K562 (cell line): ENCODE results near the gene PXN. TPM values are rescaled to one million over a fixed set of nuclear protein-coding genes. Genes with fewer than 3 reads are reported as not detected.

Source experiments
- EP400 ChIP-seq: fragments of 450-650 bp; IDR thresholded peaks from 2 replicates; pipeline ENCODE4 v1.6.1; 2017; ENCODE audit warnings: antibody characterized with exemption, mild to moderate bottlenecking, moderate library complexity
- KDM5B ChIP-seq: fragments of 200-600 bp; sonication (generic); IDR thresholded peaks from 2 replicates; pipeline ENCODE4 v1.6.1; 2012; ENCODE audit warnings: low read depth, mild to moderate bottlenecking, moderate library complexity, low read length, control low read depth, inconsistent platforms; ENCODE audit not compliant: insufficient replicate concordance
- MAFF ChIP-seq: IDR thresholded peaks from 2 replicates; pipeline ENCODE4 v1.6.1; 2012; ENCODE audit warnings: low read length, improper control_type of control experiment
- MAFG ChIP-seq: fragments of 450-650 bp; conservative IDR thresholded peaks from 2 replicates; pipeline ENCODE4 v1.6.1; 2016; ENCODE audit warnings: missing genetic modification characterization, missing compliant biosample characterization
- MTF1 ChIP-seq: fragments of 250-450 bp; sonication (Bioruptor Pico); IDR thresholded peaks from 2 replicates; pipeline ENCODE4 v1.9.0; 2021; ENCODE audit warnings: moderate library complexity, mild to moderate bottlenecking, inconsistent platforms, borderline replicate concordance
- NFATC3 ChIP-seq: fragments of 450-650 bp; IDR thresholded peaks from 2 replicates; pipeline ENCODE4 v1.6.1; 2017; ENCODE audit warnings: mild to moderate bottlenecking
- NFIC ChIP-seq: fragments of 450-650 bp; IDR thresholded peaks from 2 replicates; pipeline ENCODE4 v1.6.1; 2017; ENCODE audit warnings: mild to moderate bottlenecking, inconsistent platforms
- NFRKB ChIP-seq: fragments of 450-650 bp; IDR thresholded peaks from 2 replicates; pipeline ENCODE4 v1.6.1; 2016; ENCODE audit warnings: low read depth
- RBBP5 ChIP-seq: fragments of 200-600 bp; sonication (generic); IDR thresholded peaks from 2 replicates; pipeline ENCODE4 v1.6.1; 2012; ENCODE audit warnings: borderline replicate concordance, mild to moderate bottlenecking, low read length, control low read depth, inconsistent platforms; ENCODE audit not compliant: insufficient read depth, poor library complexity, severe bottlenecking
- SMAD1 ChIP-seq: fragments of 150-350 bp; IDR thresholded peaks from 2 replicates; pipeline ENCODE4 v1.6.1; 2014; ENCODE audit warnings: low read length, low read depth; ENCODE audit not compliant: partially characterized antibody
- TEAD4 ChIP-seq, 2 experiments: sonication (generic) in 1 of 2; formaldehyde crosslinking in 1 of 2; IDR thresholded peaks; 2 replicates each; pipeline versions ENCODE4 v1.6.1 to v1.8.0; 2012 to 2022; ENCODE audit warnings: borderline replicate concordance in 1 of 2, inconsistent platforms in 1 of 2, low read length in 1 of 2, mild to moderate bottlenecking in 1 of 2, missing genetic modification reagents in 1 of 2
- ZNF347 ChIP-seq: fragments of 450-650 bp; formaldehyde crosslinking; IDR thresholded peaks from 2 replicates; pipeline ENCODE4 v1.4.0; 2020; ENCODE audit warnings: low read depth, mild to moderate bottlenecking, moderate library complexity
- polyA plus RNA-seq, 8 experiments: library from polyadenylated mRNA; depleted of rRNA in 4 of 8; stranded (reverse) in 5 of 8; unstranded in 3 of 8; fragments of >200 nt; fragmentation: Nextera tagmentation in 2 of 8; fragmentation: Illumina TruSeq in 1 of 8; extraction: Ambion mirVana in 2 of 8; extraction: Trizol in 1 of 8; gene quantifications; 2 replicates each; pipeline versions ENCODE4 v1.2.1 to v1.2.3, GENCODE V29; 2011 to 2014; ENCODE audit warnings: inconsistent platforms in 1 of 8, missing spikeins in 1 of 8
- total RNA-seq, 7 experiments: library from RNA; depleted of rRNA in 6 of 7; stranded (reverse); fragments of >200 nt in 6 of 7; fragmentation: Illumina TruSeq in 2 of 7; extraction: Trizol in 2 of 7; gene quantifications; 2 replicates each; pipeline versions ENCODE4 v1.2.1 to v1.2.3, GENCODE V29; 2011 to 2021; ENCODE audit warnings: low replicate concordance in 1 of 7
- TF ChIP-seq, protein P1 (sequence below), 3 experiments: fragments of 200-800 bp in 1 of 3; sonication (Bioruptor generic) in 1 of 3; sonication (generic) in 1 of 3; formaldehyde crosslinking in 1 of 3; IDR thresholded peaks; 2 replicates each; pipeline versions ENCODE4 v1.6.1 to v1.8.0; 2016 to 2022; ENCODE audit warnings: mild to moderate bottlenecking in 2 of 3, missing compliant biosample characterization in 2 of 3, missing genetic modification characterization in 2 of 3, missing genetic modification reagents in 1 of 3
- TF ChIP-seq, protein P2 (sequence below): sonication (generic); formaldehyde crosslinking; IDR thresholded peaks from 2 replicates; pipeline ENCODE4 v1.8.0; 2023; ENCODE audit warnings: mild to moderate bottlenecking, missing genetic modification reagents
- TF ChIP-seq, protein P3 (sequence below): sonication (generic); formaldehyde crosslinking; IDR thresholded peaks from 2 replicates; pipeline ENCODE4 v1.5.0; 2020; ENCODE audit warnings: missing genetic modification reagents
- TF ChIP-seq, protein P4 (sequence below): fragments of 250-450 bp; sonication (Bioruptor Pico); IDR thresholded peaks from 2 replicates; pipeline ENCODE4 v1.5.0; 2020; ENCODE audit warnings: mild to moderate bottlenecking
- TF ChIP-seq, protein P5 (sequence below): sonication (generic); formaldehyde crosslinking; IDR thresholded peaks from 2 replicates; pipeline ENCODE4 v1.8.1; 2023; ENCODE audit warnings: mild to moderate bottlenecking, missing genetic modification reagents, moderate library complexity

PXN gene
- total and polyA plus RNA-seq, 9 of the 15 experiments (the other 6 are each of a cell fraction or from before 2014, with no cell fraction given) = 4.0 to 74.1 (median 18.6) TPM

DNA sequence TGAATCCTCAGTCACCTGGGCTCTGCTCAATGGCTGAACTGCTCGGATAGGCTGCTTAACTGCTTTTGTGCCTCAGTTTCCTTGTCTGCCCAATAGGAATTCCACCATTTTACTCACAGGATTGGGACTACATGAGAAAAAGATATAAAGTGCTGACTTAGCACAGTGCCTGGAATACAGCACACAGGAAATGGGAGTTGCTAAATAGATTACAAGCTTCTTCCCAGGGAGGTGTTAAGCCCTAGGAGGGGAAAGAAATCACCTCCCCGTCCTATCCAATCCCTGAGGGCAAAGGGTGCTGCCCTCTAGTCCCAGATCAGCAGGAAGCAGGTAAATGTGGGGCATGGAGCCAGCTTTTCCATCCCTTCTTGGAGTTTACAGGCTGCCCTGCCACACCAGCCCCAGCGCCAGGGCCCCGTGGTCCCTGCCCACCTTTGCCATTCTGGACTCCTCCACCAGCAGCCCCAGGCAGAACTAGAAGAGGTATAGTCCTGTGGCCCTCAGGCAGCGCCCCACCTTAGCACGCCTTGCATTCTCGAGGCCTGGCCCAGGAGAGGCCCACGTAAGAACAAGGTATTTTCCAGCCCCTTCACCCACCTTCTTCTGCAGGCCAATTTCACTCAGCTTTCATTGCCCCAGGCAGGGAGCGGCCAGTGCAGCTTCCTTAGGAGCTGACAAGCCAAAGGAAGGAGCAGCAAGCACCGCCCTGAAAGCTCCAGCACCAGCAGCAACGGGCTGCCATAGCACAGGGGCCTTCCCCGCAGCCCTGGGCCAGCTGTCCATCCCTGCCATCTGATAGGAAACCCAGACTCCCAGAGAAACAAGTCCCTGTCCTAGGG, 35.8 kb downstream of the PXN start (continued):
- TF ChIP-seq, protein P1, sequence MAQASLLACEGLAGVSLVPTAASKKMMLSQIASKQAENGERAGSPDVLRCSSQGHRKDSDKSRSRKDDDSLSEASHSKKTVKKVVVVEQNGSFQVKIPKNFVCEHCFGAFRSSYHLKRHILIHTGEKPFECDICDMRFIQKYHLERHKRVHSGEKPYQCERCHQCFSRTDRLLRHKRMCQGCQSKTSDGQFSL (CRISPR knock-in tag; IDR thresholded peaks at IDR 0.05) = no peak
- TF ChIP-seq, protein P1 (tag; IDR thresholded peaks at IDR 0.05) = no peak
- TF ChIP-seq, protein P2, sequence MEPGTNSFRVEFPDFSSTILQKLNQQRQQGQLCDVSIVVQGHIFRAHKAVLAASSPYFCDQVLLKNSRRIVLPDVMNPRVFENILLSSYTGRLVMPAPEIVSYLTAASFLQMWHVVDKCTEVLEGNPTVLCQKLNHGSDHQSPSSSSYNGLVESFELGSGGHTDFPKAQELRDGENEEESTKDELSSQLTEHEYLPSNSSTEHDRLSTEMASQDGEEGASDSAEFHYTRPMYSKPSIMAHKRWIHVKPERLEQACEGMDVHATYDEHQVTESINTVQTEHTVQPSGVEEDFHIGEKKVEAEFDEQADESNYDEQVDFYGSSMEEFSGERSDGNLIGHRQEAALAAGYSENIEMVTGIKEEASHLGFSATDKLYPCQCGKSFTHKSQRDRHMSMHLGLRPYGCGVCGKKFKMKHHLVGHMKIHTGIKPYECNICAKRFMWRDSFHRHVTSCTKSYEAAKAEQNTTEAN (CRISPR knock-in tag) = no peak
- no peak for TF ChIP-seq EP400
- TF ChIP-seq MAFG (tag) = peak; percentile 99
- TF ChIP-seq NFRKB = peak; percentile 43; the same call in 1 of the 2 replicates
- TF ChIP-seq MAFF = peak; percentile 97
- no peak for TF ChIP-seq MTF1
- TF ChIP-seq NFIC = no peak
- TF ChIP-seq TEAD4 (IDR thresholded peaks at IDR 0.05; ENCODE audit: low read length) = no peak
- no peak for TF ChIP-seq TEAD4 (CRISPR knock-in tag; IDR thresholded peaks at IDR 0.05; ENCODE audit: borderline replicate concordance)
- no peak for TF ChIP-seq SMAD1
- TF ChIP-seq KDM5B = peak; percentile 45
- peak; percentile 29 for TF ChIP-seq RBBP5
- TF ChIP-seq, protein P3, sequence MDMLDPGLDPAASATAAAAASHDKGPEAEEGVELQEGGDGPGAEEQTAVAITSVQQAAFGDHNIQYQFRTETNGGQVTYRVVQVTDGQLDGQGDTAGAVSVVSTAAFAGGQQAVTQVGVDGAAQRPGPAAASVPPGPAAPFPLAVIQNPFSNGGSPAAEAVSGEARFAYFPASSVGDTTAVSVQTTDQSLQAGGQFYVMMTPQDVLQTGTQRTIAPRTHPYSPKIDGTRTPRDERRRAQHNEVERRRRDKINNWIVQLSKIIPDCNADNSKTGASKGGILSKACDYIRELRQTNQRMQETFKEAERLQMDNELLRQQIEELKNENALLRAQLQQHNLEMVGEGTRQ = no peak
- TF ChIP-seq, protein P4, sequence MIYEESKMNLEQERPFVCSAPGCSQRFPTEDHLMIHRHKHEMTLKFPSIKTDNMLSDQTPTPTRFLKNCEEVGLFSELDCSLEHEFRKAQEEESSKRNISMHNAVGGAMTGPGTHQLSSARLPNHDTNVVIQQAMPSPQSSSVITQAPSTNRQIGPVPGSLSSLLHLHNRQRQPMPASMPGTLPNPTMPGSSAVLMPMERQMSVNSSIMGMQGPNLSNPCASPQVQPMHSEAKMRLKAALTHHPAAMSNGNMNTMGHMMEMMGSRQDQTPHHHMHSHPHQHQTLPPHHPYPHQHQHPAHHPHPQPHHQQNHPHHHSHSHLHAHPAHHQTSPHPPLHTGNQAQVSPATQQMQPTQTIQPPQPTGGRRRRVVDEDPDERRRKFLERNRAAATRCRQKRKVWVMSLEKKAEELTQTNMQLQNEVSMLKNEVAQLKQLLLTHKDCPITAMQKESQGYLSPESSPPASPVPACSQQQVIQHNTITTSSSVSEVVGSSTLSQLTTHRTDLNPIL (CRISPR knock-in tag) = no peak
- no peak for TF ChIP-seq NFATC3
- TF ChIP-seq, protein P5, sequence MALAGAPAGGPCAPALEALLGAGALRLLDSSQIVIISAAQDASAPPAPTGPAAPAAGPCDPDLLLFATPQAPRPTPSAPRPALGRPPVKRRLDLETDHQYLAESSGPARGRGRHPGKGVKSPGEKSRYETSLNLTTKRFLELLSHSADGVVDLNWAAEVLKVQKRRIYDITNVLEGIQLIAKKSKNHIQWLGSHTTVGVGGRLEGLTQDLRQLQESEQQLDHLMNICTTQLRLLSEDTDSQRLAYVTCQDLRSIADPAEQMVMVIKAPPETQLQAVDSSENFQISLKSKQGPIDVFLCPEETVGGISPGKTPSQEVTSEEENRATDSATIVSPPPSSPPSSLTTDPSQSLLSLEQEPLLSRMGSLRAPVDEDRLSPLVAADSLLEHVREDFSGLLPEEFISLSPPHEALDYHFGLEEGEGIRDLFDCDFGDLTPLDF = no peak
- TF ChIP-seq ZNF347 (CRISPR knock-in tag) = no peak
